Adrenal gland (tissue), 5 donors: ENCODE results near the gene CD274.

Experiments
- POLR2A ChIP-seq, 2 donors: fragments of 450-650 bp; IDR thresholded peaks; one replicate each; pipeline ENCODE4 v1.6.1; 2017; ENCODE audit warnings: antibody characterized with exemption in 2 of 2, mild to moderate bottlenecking in 2 of 2, moderate library complexity in 1 of 2
- TF ChIP-seq, protein P1 (sequence below), 6 experiments: fragments of 450-650 bp in 4 of 6; fragments of 200-600 bp in 2 of 6; sonication (generic) in 1 of 6; IDR thresholded peaks; 1 replicate in 5 of 6; 2 replicates in 1 of 6; pipeline versions ENCODE4 v1.5.1 to v1.8.0; 2016 to 2021; ENCODE audit warnings: antibody characterized with exemption in 6 of 6, mild to moderate bottlenecking in 2 of 6, moderate library complexity in 1 of 6
- donor health status: DM: no; HTN: no; CAD: no.

DNA sequence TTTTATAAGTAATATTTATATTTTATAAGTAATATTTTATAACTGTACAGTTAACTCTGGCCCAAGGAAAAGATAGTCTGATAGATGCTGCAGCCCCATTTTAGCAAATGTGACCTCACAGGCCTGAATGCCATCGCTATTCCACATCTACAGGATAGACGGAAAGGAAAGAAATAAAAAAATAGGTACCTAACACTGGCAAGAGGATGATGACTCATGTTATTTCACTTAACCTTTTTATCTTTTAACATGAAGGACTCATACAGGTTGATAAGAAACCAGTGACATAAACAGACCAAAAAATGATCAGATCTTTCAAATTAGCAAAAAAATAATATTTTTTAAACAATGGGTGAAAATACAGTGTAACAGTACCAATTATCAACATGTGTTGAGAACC lies 2.7 kb downstream of the CD274 start:
- TF ChIP-seq, protein P1, sequence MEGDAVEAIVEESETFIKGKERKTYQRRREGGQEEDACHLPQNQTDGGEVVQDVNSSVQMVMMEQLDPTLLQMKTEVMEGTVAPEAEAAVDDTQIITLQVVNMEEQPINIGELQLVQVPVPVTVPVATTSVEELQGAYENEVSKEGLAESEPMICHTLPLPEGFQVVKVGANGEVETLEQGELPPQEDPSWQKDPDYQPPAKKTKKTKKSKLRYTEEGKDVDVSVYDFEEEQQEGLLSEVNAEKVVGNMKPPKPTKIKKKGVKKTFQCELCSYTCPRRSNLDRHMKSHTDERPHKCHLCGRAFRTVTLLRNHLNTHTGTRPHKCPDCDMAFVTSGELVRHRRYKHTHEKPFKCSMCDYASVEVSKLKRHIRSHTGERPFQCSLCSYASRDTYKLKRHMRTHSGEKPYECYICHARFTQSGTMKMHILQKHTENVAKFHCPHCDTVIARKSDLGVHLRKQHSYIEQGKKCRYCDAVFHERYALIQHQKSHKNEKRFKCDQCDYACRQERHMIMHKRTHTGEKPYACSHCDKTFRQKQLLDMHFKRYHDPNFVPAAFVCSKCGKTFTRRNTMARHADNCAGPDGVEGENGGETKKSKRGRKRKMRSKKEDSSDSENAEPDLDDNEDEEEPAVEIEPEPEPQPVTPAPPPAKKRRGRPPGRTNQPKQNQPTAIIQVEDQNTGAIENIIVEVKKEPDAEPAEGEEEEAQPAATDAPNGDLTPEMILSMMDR (IDR thresholded peaks at IDR 0.05), result no peak
- TF ChIP-seq POLR2A (IDR thresholded peaks at IDR 0.05), result no peak
